COR-L47 (cell line): ENCODE results near the gene EDN2.

ENCODE experiments used
- DNase-seq: peaks from one replicate; lab custom pipeline; 2025; lab: John Stamatoyannopoulos, UW

Gene EDN2

DNA sequence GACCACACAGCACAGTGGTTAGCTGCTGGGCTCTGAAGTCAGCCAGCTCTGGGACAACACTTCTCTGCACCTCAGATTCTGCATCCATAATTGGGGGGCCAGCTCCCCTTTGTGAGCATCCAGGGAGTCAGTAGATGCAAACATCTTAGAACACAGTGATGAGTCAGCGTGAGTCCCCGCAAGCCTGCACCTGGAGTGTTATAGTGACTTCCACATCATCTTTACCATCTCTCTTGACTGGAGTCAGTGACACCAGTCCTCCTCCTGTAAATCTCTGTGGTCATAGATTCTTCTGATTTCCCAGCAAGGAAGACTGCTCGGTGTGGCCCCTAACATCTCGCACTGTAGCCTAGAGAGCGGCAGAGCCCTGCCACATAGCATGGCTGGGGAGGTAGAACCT is 13.9 kb upstream of the EDN2 start:
- no peak for DNase-seq

GRCh38 chr1:41497461-41498030 is 13.1 kb upstream of the EDN2 start:
- no peak for DNase-seq

DNA sequence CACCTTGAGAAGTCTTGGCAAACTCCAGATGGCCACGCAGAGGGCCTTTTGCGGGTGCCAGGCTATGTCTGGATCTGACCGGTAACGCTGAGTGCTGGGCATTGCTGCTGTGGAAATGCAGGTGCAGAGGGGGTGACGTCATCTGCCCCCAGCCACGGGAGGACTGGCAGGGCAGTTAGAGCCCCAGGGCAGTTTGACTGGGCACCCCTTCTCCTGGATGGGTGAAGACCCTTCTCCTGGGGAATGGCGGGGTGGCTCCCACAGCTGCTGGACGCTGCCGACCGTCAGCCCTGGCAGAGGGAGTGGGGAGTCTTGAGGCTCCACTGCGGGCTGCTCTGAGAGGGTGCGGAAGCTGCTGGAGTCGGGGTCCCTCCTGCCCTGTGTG is 12.6 kb upstream of the EDN2 start:
- DNase-seq: no peak

DNA sequence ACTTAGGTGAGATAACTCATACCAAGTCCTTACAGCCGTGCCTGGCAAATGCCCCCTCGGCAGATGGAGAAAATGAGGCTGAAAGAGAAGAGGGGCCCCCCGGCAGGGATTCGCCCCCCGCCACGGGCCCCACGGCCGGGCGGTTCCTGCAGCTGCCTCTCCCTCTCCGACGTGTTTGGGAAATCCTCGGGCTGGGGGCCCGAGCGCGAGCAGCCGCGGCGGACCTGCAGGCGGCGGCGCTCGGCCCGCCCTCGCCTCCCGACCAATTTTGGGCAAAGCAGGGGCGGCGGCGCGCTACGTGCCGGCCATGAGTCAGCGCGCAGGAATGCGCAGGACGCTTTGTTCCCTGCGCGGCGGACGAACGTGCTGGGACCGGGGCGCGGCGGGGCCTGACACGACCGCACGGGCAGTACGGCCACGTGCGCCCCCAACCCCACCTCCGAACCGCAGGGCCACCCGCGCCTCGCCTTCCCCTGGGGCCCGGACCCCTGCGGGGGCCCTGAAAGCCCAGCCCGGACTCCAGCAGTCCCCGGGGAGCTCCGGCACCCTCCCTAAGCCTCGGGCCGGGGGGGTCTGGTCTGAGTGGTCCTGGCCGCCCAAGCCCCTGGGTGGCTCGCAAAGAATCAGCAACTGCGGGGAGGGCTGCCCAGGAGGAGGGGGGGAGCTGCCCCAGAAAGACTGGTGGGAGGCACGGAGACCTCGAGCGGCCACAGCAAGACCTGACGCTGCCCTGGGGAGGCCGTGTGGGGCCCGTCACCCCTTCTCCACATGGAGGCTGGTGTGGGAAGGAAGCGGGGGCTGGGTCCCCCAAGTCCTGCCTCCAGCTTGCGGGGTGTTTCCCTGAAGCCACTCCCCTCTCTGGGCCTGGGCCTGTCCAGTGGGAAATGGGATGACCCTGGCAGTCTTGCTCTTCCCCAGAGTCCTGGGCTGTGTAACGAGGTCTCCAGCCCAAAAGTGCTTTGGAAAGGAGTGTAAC is 11.9 kb upstream of the EDN2 start:
- DNase-seq: no peak

- no peak for DNase-seq
These were observed 10.9 kb upstream of the EDN2 start for GRCh38 chr1:41495210-41495948.

GRCh38 chr1:41494351-41495209 is 10.1 kb upstream of the EDN2 start:
- no peak for DNase-seq

DNA sequence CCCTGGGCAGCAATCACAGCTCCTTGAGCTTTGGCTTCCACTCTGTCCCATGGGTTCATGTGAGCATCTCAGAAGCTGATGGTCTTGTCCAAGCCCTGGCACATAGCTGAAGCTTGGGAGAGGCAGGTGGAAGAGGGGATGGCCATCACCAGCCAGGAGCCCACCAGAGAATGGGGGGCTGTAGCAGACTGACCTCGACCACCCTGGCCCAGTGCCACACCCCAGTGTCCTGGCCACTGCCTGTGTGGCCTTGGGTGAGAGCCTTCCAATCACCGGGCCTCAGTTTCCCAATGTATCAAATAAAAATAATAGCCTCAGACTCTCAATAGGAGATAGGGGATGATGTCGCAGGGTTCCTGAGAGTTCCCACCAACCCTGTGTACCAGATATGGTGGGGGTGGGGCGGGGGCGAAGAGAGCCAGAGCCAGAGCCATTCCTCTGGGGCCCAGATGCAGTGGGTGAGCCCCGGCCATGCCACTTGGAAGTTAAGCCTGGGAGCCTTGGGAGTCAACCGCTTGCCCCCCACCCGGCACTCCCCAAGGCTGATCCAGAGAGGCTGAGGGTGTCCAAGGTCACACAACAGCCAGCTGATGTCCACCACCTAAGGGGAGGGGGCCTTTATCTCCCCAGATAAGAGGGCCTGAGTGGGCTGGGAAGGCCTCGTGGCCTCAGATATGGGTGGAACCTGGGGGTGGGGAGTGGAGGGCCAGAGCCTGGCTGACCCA is 9.3 kb upstream of the EDN2 start:
- DNase-seq: no peak

GRCh38 chr1:41493117-41493536 is 8.6 kb upstream of the EDN2 start:
- no peak for DNase-seq

DNA sequence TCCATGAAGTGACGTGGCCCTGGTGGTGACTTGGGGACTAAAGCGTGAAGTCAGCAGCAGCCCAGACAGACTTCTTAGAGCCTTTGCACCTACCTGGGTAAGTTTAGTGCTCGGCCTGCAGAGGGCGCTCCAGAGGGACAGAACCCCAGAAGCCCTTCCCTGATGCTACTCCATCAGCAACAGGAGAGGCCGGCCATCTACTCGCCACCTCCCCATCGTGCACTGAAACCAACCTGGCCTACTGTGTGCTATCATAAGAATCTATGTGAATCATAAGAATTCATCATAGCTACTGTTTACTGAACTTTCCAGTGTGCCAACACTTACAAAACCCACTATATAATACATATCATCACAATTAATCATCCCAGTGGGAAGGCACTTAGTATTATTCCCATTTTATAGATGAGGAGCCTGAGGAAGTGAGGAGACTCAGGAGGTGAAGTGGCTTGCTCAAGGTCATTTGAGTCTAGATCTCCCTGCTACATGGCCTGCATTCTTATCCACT is 7.9 kb upstream of the EDN2 start:
- no peak for DNase-seq

DNA sequence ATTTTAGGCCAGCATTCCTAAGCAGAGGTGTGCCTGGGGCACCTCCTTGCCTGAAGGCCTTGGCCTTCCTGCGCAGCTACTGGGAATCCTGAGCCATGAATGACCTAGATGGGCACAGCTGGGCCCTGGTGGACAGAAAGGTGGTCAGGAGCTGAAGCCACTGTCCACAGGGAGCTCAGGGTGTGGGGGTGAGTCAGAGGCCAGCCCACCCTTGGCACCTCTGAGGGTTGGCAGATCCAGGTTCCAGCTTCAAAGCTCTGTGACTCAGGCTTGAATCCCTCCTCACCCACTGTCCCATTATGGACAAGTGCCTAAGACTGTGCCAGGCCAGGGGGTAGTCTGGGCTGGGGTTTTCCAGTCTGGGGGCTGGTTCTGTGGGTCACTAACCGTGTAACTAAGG is 6.4 kb upstream of the EDN2 start:
- no peak for DNase-seq

DNA sequence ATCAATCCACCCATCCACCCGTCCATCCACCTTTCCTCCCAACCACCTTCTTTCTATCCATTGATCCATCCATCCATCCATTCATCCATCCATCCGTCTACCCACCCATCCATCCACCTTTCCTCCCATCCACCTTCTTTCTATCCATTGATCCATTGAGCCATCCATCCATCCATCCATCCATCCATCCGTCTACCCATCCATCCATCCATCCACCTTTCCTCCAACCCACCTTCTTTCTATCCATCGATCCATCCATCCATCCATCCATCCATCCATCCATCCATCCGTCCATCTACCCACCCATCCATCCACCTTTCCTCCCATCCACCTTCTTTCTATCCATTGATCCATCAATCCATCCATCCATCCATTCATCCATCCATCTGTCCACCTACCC is 5.1 kb upstream of the EDN2 start:
- DNase-seq: no peak

DNA sequence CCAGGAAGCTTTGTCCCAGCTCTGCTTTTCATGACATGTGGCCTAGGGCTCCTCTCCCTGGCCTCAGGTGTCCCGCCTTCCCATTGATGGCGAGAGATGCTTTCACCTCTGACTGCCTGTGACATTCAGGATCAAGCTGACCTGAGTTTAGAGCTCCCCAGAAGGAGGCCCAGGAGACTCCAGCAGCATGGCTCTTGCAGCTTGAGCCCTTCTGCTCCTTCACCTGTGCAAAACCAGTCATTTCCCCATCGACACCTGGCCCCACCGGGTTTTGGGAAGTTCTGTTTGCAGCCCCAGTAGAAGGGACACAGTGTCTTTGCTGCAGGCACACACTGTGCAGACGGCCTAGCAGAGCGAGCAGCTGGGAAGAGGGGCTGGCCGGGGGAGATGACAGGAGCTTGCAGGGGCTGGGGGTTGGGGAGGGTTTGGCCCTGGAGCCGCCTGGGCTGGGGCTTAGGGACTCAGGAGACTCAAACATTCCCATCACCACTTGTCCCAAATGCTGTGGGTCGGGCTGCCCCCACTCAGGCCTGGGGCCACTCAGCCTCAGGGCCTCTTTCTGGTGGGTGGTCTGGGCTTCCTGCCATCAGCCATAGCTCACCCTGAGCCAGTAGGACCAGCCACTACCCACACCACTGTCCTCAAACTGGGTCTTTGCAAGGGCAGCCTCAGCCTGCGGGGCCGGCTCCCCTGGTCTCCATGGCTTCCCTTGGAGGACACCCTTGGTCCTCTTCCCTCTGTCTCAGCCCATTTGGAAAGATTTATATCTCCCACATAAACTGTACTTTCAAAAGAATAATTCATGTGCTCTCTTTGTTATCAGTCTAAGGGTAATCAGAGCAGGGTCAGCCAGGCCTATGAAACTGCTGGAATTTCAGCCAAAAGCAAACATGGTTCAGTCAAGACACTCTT is 3.8 kb upstream of the EDN2 start:
- DNase-seq: no peak

GRCh38 chr1:41487126-41488039 is 2.9 kb upstream of the EDN2 start:
- DNase-seq: no peak

DNA sequence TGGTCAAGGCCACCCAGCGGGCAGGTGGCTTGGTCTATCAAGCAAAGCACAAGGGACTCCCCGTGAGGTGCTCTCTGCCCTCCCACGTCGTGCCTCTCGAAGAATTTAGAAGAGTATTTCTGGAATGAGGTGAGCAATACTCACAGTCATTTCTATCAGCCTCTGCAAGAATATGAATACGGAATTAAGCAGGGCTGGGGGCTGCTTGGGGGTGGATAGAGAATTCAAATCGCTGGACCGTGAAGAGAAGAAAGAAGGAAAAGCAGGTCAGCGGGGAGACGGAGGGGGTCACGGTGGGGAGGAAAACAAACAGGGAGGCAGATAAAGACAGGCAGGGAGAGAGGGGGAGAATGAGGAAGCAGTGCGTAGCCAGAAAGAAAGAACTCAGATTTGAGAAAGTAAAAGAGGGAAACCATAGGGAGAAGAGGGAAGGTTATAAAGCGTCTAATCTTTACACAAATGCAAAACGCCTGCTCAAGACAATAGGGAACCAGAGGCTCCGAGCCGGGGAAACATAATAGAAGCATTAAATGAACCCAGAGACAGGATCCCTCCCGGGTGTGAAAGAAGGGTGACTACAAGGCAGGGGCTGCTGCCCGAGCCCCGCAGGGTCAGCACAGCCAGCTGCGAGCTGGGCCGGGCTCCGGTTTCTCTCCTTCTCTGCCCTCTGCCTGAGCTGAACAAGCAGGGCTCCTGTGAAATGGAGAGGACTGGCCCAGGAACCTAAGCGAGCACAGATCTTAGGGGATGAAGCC is 2.1 kb upstream of the EDN2 start:
- DNase-seq: no peak

- DNase-seq: no peak
These were observed 1.5 kb upstream of the EDN2 start for GRCh38 chr1:41486053-41486370.

DNA sequence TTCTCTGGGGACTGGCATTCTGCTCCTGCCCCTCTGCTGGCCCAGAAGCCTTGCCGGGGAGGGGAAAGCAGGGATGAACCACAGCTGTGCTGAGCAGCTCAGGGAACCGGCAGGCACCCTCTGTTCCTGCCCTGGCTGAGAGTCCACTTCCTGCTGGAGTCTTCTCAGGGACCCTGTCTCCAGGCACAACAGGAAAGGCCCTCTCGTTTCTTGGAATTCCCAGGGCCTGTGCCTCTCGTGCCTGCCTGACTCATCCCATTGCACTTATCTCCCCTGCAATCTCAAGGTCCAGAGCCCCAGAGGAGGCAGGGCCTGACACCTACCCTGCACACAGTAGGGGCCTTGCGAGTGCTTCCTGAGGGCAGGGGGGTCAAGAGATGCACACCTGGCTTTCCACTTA is 1.1 kb upstream of the EDN2 start:
- no peak for DNase-seq

GRCh38 chr1:41483960-41484401 is 502 bp downstream of the EDN2 start:
- no peak for DNase-seq
